Measurements from ENCODE around the gene B4GALNT2.
"Not testable (repeated sequence)": the region's sequence is repeated elsewhere in the genome, so short reads cannot be mapped to it uniquely, and the experiment has no call there.

B4GALNT2 gene

GRCh38 chr17:49183341-49183740, 50.8 kb downstream of the B4GALNT2 start:
- no peak for DNase-seq

- no peak for DNase-seq
Observed at GRCh38 chr17:49183801-49184200, 51.2 kb downstream of the B4GALNT2 start.

GRCh38 chr17:49184522-49184921, 52.0 kb downstream of the B4GALNT2 start:
- not testable (repeated sequence) for DNase-seq

GRCh38 chr17:49185381-49185780, 52.8 kb downstream of the B4GALNT2 start:
- not testable (repeated sequence) for DNase-seq

- DNase-seq, result no peak
Observed at GRCh38 chr17:49187301-49187700, 54.7 kb downstream of the B4GALNT2 start.

GRCh38 chr17:49190932-49191331, 58.4 kb downstream of the B4GALNT2 start:
- no peak for DNase-seq

GRCh38 chr17:49191409-49191916, 58.9 kb downstream of the B4GALNT2 start:
- no peak for DNase-seq

- peak; percentile 87 to 97 for DNase-seq
Observed at GRCh38 chr17:49191917-49192741, 59.6 kb downstream of the B4GALNT2 start.

GRCh38 chr17:49193513-49194296, 61.1 kb downstream of the B4GALNT2 start:
- peak in 1 of 2 donors; percentile 19 for DNase-seq

- DNase-seq, result no peak
Observed at GRCh38 chr17:49194297-49194607, 61.7 kb downstream of the B4GALNT2 start.

- DNase-seq, result no peak
Observed at GRCh38 chr17:49195751-49196150, 63.2 kb downstream of the B4GALNT2 start.

GRCh38 chr17:49196520-49196919, 64.0 kb downstream of the B4GALNT2 start:
- no peak for DNase-seq

- DNase-seq, result no peak
Observed at GRCh38 chr17:49197346-49197998, 64.9 kb downstream of the B4GALNT2 start.

GRCh38 chr17:49198211-49198610, 65.6 kb downstream of the B4GALNT2 start:
- DNase-seq, result no peak

GRCh38 chr17:49200423-49201083, 68.0 kb downstream of the B4GALNT2 start:
- DNase-seq, result no peak

- DNase-seq, result no peak
Observed at GRCh38 chr17:49201481-49201927, 68.9 kb downstream of the B4GALNT2 start.

- no peak for DNase-seq
Observed at GRCh38 chr17:49203796-49204195, 71.2 kb downstream of the B4GALNT2 start.

- DNase-seq, result no peak
Observed at GRCh38 chr17:49204516-49204915, 71.9 kb downstream of the B4GALNT2 start.

GRCh38 chr17:49209061-49209571, 76.5 kb downstream of the B4GALNT2 start:
- DNase-seq, result no peak

- DNase-seq, result peak; percentile 56 to 60
Observed at GRCh38 chr17:49210158-49211029, 77.8 kb downstream of the B4GALNT2 start, which contains the start of the genes ABI3 and GNGT2. Gene ABI3, plus strand, starts transcription at chr17:49210707. Its CDS starts 18 bp downstream, at chr17:49210725. Gene GNGT2, minus strand, starts transcription at chr17:49210574. Its CDS starts 3,152 bp downstream, at chr17:49207422.

GRCh38 chr17:49213399-49213798, 80.8 kb downstream of the B4GALNT2 start:
- no peak for DNase-seq
